Neural cell (in vitro differentiated cells): Measurements from ENCODE around the gene IGFL4. TPM values are rescaled to one million over a fixed set of nuclear protein-coding genes. Genes with fewer than 3 reads are reported as not detected.

Experiments used
- H2AFZ ChIP-seq: fragments of 200-600, 300-800 bp; sonication (generic), shearing (Covaris generic); 2 replicates; pipeline ENCODE4 v1.6.0; 2014; ENCODE audit warnings: low read depth, mild to moderate bottlenecking, antibody characterized with exemption, low read length, moderate library complexity
- H3F3A ChIP-seq: fragments of 200-600 bp; shearing (Covaris generic); 2 replicates; pipeline ENCODE4 v1.6.1; 2016; ENCODE audit warnings: mild to moderate bottlenecking, moderate library complexity, mixed read lengths, antibody characterized with exemption, low read length; ENCODE audit not compliant: insufficient read depth, poor library complexity, severe bottlenecking
- H3K27ac ChIP-seq: fragments of 200-600, 300-800 bp; sonication (generic), shearing (Covaris generic); 2 replicates; pipeline ENCODE4 v1.5.1; 2014; ENCODE audit warnings: mild to moderate bottlenecking, low read length, moderate library complexity
- H3K27me3 ChIP-seq: fragments of 300-800, 200-600 bp; sonication (generic), shearing (Covaris generic); 2 replicates; pipeline ENCODE4 v1.6.0; 2014; ENCODE audit warnings: mild to moderate bottlenecking, low read depth, low read length, moderate library complexity; ENCODE audit not compliant: insufficient read depth
- H3K36me3 ChIP-seq: fragments of 300-800, 200-600 bp; sonication (generic), shearing (Covaris generic); 2 replicates; pipeline ENCODE4 v1.5.1; 2014; ENCODE audit warnings: mild to moderate bottlenecking, antibody characterized with exemption, low read length, moderate library complexity; ENCODE audit not compliant: insufficient read depth
- H3K4me2 ChIP-seq: fragments of 300-800, 200-600 bp; sonication (generic), shearing (Covaris generic); 2 replicates; pipeline ENCODE4 v1.6.0; 2014; ENCODE audit warnings: mild to moderate bottlenecking, low read length
- H3K4me3 ChIP-seq: fragments of 300-800, 200-600 bp; sonication (generic), shearing (Covaris generic); 2 replicates; pipeline ENCODE4 v1.5.1; 2014; ENCODE audit warnings: mild to moderate bottlenecking, low read length, moderate library complexity
- H3K79me2 ChIP-seq: fragments of 200-600 bp; shearing (Covaris generic); replicated peaks from 2 replicates; pipeline ENCODE4 v1.6.0; 2014; ENCODE audit warnings: mild to moderate bottlenecking, low read length, moderate library complexity; ENCODE audit not compliant: insufficient read depth
- H3K9ac ChIP-seq: fragments of 300-800, 200-600 bp; sonication (generic), shearing (Covaris generic); 2 replicates; pipeline ENCODE4 v1.6.1; 2016; ENCODE audit warnings: mild to moderate bottlenecking, low read length, mixed read lengths
- H3K9me2 ChIP-seq: fragments of 200-600 bp; shearing (Covaris generic); 2 replicates; pipeline ENCODE4 v1.6.1; 2016; ENCODE audit warnings: mild to moderate bottlenecking, low read length, mixed read lengths; ENCODE audit not compliant: insufficient read depth
- H3K9me3 ChIP-seq: fragments of 200-600, 300-800 bp; sonication (generic), shearing (Covaris generic); 2 replicates; pipeline ENCODE4 v1.6.1; 2016; ENCODE audit warnings: mild to moderate bottlenecking, mixed run types, low read length, moderate library complexity, mixed read lengths
- H4K20me1 ChIP-seq: fragments of 200-600 bp; shearing (Covaris generic); 2 replicates; pipeline ENCODE4 v1.6.1; 2016; ENCODE audit warnings: mild to moderate bottlenecking, mixed run types; ENCODE audit not compliant: insufficient read depth
- EP300 ChIP-seq: fragments of 450-650 bp; conservative IDR thresholded peaks from 2 replicates; pipeline ENCODE4 v1.6.1; 2014; ENCODE audit warnings: antibody characterized with exemption, mild to moderate bottlenecking, moderate library complexity; ENCODE audit not compliant: poor library complexity, severe bottlenecking
- EZH2 ChIP-seq: fragments of 200-600, 300-800 bp; shearing (Covaris generic), sonication (generic); IDR thresholded peaks from 2 replicates; pipeline ENCODE4 v1.6.1; 2014; ENCODE audit warnings: antibody characterized with exemption, low read length, borderline replicate concordance, mild to moderate bottlenecking; ENCODE audit not compliant: insufficient read depth, poor library complexity, severe bottlenecking
- MXI1 ChIP-seq: fragments of 450-650 bp; conservative IDR thresholded peaks from 2 replicates; pipeline ENCODE4 v1.6.1; 2014; ENCODE audit warnings: antibody characterized with exemption, mild to moderate bottlenecking; ENCODE audit not compliant: poor library complexity, severe bottlenecking
- POLR2AphosphoS5 ChIP-seq: IDR thresholded peaks from 2 replicates; pipeline ENCODE4 v1.6.1; 2012
- RAD21 ChIP-seq: fragments of 450-650 bp; conservative IDR thresholded peaks from 2 replicates; pipeline ENCODE4 v1.6.1; 2014; ENCODE audit warnings: antibody characterized with exemption, mild to moderate bottlenecking, moderate library complexity
- SMC3 ChIP-seq: fragments of 450-650 bp; conservative IDR thresholded peaks from 2 replicates; pipeline ENCODE4 v1.6.1; 2014; ENCODE audit warnings: antibody characterized with exemption, mild to moderate bottlenecking, moderate library complexity; ENCODE audit not compliant: poor library complexity
- TAF1 ChIP-seq: IDR thresholded peaks from 2 replicates; pipeline ENCODE4 v1.6.1; 2012; ENCODE audit warnings: low read depth
- polyA plus RNA-seq: library from polyadenylated mRNA; depleted of rRNA; stranded (reverse); fragments of >200 nt; gene quantifications from 2 replicates; pipeline ENCODE4 v1.2.3, GENCODE V29; 2014
- TF ChIP-seq, protein P1 (sequence below): IDR thresholded peaks from 2 replicates; pipeline ENCODE4 v1.6.1; 2012; ENCODE audit warnings: borderline replicate concordance
- TF ChIP-seq, protein P2 (sequence below): fragments of 450-650 bp; IDR thresholded peaks from 2 replicates; pipeline ENCODE4 v1.5.1; 2014; ENCODE audit warnings: antibody characterized with exemption, mild to moderate bottlenecking, moderate library complexity; ENCODE audit not compliant: poor library complexity, severe bottlenecking

Gene IGFL4
- polyA plus RNA-seq, 1 donor from 2014 or later, result 5.2 TPM

DNA sequence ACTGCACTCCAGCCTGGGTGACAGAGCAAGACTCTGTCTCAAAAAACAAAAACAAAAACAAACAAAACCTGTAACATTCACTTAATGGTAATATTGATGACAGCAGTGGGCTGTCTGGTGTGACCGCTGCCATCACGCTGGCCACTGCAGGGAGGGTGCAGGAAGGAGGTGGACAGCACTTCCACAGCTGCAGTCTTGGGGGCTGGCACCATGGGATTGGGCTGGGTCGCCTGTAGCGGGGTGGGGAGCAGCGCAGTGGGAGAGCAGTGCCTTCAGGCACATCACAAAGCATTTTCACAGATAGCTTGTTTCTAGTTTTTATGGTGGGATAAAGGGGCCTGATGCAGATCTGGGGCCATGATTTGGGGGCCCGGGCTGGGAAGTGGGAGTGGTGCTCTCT, 5.3 kb downstream of the IGFL4 start:
- Histone ChIP-seq H3K4me2 (no peak overlapping the region), H4K20me1 (no peaks in the 10 kb centered on the region), H3K27me3 (no peaks in the 10 kb centered on the region), H2AFZ (no peak overlapping the region), H3K4me3 (no peak overlapping the region), H3F3A (no peaks in the 10 kb centered on the region), H3K79me2 (no peaks in the 10 kb centered on the region), H3K27ac (no peak overlapping the region), H3K36me3 (no peaks in the 10 kb centered on the region), H3K9me2 (no peaks in the 10 kb centered on the region), H3K9me3 (no peaks in the 10 kb centered on the region), H3K9ac (no peak overlapping the region)
- no peak for TF ChIP-seq SMC3
- no peak for TF ChIP-seq RAD21
- TF ChIP-seq, protein P1, sequence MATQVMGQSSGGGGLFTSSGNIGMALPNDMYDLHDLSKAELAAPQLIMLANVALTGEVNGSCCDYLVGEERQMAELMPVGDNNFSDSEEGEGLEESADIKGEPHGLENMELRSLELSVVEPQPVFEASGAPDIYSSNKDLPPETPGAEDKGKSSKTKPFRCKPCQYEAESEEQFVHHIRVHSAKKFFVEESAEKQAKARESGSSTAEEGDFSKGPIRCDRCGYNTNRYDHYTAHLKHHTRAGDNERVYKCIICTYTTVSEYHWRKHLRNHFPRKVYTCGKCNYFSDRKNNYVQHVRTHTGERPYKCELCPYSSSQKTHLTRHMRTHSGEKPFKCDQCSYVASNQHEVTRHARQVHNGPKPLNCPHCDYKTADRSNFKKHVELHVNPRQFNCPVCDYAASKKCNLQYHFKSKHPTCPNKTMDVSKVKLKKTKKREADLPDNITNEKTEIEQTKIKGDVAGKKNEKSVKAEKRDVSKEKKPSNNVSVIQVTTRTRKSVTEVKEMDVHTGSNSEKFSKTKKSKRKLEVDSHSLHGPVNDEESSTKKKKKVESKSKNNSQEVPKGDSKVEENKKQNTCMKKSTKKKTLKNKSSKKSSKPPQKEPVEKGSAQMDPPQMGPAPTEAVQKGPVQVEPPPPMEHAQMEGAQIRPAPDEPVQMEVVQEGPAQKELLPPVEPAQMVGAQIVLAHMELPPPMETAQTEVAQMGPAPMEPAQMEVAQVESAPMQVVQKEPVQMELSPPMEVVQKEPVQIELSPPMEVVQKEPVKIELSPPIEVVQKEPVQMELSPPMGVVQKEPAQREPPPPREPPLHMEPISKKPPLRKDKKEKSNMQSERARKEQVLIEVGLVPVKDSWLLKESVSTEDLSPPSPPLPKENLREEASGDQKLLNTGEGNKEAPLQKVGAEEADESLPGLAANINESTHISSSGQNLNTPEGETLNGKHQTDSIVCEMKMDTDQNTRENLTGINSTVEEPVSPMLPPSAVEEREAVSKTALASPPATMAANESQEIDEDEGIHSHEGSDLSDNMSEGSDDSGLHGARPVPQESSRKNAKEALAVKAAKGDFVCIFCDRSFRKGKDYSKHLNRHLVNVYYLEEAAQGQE, result no peak
- TF ChIP-seq, protein P2, sequence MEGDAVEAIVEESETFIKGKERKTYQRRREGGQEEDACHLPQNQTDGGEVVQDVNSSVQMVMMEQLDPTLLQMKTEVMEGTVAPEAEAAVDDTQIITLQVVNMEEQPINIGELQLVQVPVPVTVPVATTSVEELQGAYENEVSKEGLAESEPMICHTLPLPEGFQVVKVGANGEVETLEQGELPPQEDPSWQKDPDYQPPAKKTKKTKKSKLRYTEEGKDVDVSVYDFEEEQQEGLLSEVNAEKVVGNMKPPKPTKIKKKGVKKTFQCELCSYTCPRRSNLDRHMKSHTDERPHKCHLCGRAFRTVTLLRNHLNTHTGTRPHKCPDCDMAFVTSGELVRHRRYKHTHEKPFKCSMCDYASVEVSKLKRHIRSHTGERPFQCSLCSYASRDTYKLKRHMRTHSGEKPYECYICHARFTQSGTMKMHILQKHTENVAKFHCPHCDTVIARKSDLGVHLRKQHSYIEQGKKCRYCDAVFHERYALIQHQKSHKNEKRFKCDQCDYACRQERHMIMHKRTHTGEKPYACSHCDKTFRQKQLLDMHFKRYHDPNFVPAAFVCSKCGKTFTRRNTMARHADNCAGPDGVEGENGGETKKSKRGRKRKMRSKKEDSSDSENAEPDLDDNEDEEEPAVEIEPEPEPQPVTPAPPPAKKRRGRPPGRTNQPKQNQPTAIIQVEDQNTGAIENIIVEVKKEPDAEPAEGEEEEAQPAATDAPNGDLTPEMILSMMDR, result no peak
- no peak for TF ChIP-seq TAF1
- no peak for TF ChIP-seq EP300
- TF ChIP-seq POLR2AphosphoS5, result no peak
- no peak for TF ChIP-seq EZH2
- no peak for TF ChIP-seq MXI1

DNA sequence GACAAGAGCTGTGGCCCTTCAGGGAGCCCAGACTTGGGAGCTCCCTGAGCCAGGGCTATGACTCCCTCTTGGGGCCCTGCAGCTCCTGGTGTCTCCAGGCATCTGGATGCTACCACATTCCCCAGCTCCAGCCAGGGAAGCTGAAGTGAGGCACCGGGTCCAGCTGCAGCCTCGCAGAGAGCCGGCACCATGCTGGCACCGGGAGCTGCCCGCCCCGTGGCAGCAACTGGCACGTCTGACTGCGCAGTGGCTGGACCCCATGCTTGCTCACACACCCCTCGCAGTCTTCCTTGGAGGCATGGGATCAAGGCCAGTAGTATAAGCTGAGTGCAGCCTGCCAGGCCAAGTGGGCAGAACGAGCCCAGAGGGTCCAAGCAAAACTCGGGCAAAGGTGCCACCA, 7.4 kb downstream of the IGFL4 start:
- H3K79me2 ChIP-seq, result no peaks in the 10 kb centered on the region
- H3K4me2 ChIP-seq, result no peak overlapping the region
- H3K36me3 ChIP-seq, result no peaks in the 10 kb centered on the region
- TF ChIP-seq SMC3, result no peak
- TF ChIP-seq, protein P2, result no peak
- no peak for TF ChIP-seq EZH2
- TF ChIP-seq MXI1, result no peak
- TF ChIP-seq RAD21, result no peak
- no peak for TF ChIP-seq TAF1
- no peak overlapping the region for H3K27ac ChIP-seq
- no peaks in the 10 kb centered on the region for H4K20me1 ChIP-seq
- no peaks in the 10 kb centered on the region for H3K9me2 ChIP-seq
- H3K27me3 ChIP-seq, result no peaks in the 10 kb centered on the region
- no peaks in the 10 kb centered on the region for H3K9me3 ChIP-seq
- H3K9ac ChIP-seq, result no peak overlapping the region
- H2AFZ ChIP-seq, result no peak overlapping the region
- H3F3A ChIP-seq, result no peaks in the 10 kb centered on the region
- no peak overlapping the region for H3K4me3 ChIP-seq
